ENCODE measurements around the gene SLC7A9.

- TF ChIP-seq CTCF (IDR thresholded peaks at IDR 0.05; ENCODE audit: low read depth, low read length) (no peak), EZH2phosphoT487 (IDR thresholded peaks at IDR 0.05; ENCODE audit: low read depth) (no peak)
These were observed 25.8 kb downstream of the SLC7A9 start for GRCh38 chr19:32843716-32844245.

Data from OCI-LY3 (cell line).